Liver (tissue), 9 donors: ENCODE data around the gene CYB5D1. TPM values are rescaled to one million over a fixed set of nuclear protein-coding genes. Genes with fewer than 3 reads are reported as not detected.

Experiments used
- DNase-seq: peaks from one replicate; pipeline ENCODE4 v3.0.0-alpha.2; 2017; ENCODE audit warnings: low spot score
- H3K27ac ChIP-seq, 2 donors: one replicate each; pipeline ENCODE4 v1.7.0; 2013; ENCODE audit warnings: inconsistent platforms in 2 of 2, low read length in 2 of 2, control low read depth in 1 of 2, low read depth in 1 of 2, mild to moderate bottlenecking in 1 of 2
- H3K27me3 ChIP-seq, 4 donors: one replicate each; pipeline versions ENCODE4 v1.6.1 to v1.7.0; 2013; ENCODE audit warnings: low read length in 3 of 4, inconsistent platforms in 1 of 4, mild to moderate bottlenecking in 1 of 4, moderate library complexity in 1 of 4; ENCODE audit not compliant: control insufficient read depth in 4 of 4, insufficient read depth in 4 of 4
- H3K36me3 ChIP-seq, 4 donors: one replicate each; pipeline versions ENCODE4 v1.6.1 to v1.7.0; 2013; ENCODE audit warnings: low read length in 3 of 4, mild to moderate bottlenecking in 3 of 4, low read depth in 1 of 4, moderate library complexity in 1 of 4; ENCODE audit not compliant: control insufficient read depth in 4 of 4, insufficient read depth in 3 of 4
- H3K4me1 ChIP-seq, 4 donors: one replicate each; pipeline versions ENCODE4 v1.6.1 to v1.7.0; 2013; ENCODE audit warnings: low read length in 3 of 4, mild to moderate bottlenecking in 3 of 4, moderate library complexity in 1 of 4; ENCODE audit not compliant: control insufficient read depth in 4 of 4, insufficient read depth in 4 of 4
- H3K4me3 ChIP-seq, 3 donors: one replicate each; pipeline versions ENCODE4 v1.6.1 to v1.7.0; 2013; ENCODE audit warnings: low read length in 3 of 3, control low read depth in 1 of 3, low read depth in 1 of 3, mild to moderate bottlenecking in 1 of 3
- H3K9ac ChIP-seq, 2 donors: one replicate each; pipeline ENCODE4 v1.7.0; 2013; ENCODE audit warnings: low read length in 2 of 2, mild to moderate bottlenecking in 2 of 2, moderate library complexity in 2 of 2, control low read depth in 1 of 2, low read depth in 1 of 2
- H3K9me3 ChIP-seq, 4 donors: one replicate each; pipeline versions ENCODE4 v1.6.1 to v1.7.0; 2013; ENCODE audit warnings: low read length in 3 of 4; ENCODE audit not compliant: control insufficient read depth in 4 of 4
- EGR1 ChIP-seq, 2 donors: IDR thresholded peaks; 2 replicates each; pipeline ENCODE4 v1.6.1; 2016 to 2018; ENCODE audit warnings: antibody characterized with exemption in 2 of 2, low read depth in 2 of 2
- FOXA1 ChIP-seq: IDR thresholded peaks from 2 replicates; pipeline ENCODE4 v1.6.1; 2016; ENCODE audit warnings: antibody characterized with exemption
- FOXA2 ChIP-seq: IDR thresholded peaks from 2 replicates; pipeline ENCODE4 v1.6.1; 2016; ENCODE audit warnings: antibody characterized with exemption
- GABPA ChIP-seq, 2 donors: IDR thresholded peaks in 1 of 2; conservative IDR thresholded peaks in 1 of 2; 2 replicates each; pipeline ENCODE4 v1.6.1; 2016; ENCODE audit warnings: antibody characterized with exemption in 2 of 2, mild to moderate bottlenecking in 1 of 2, moderate library complexity in 1 of 2
- HNF4A ChIP-seq, 2 donors: conservative IDR thresholded peaks; 2 replicates each; pipeline ENCODE4 v1.6.1; 2016; ENCODE audit warnings: antibody characterized with exemption in 2 of 2, mild to moderate bottlenecking in 2 of 2
- HNF4G ChIP-seq: IDR thresholded peaks from 2 replicates; pipeline ENCODE4 v1.6.1; 2016; ENCODE audit warnings: antibody characterized with exemption
- NR2F2 ChIP-seq: IDR thresholded peaks from 2 replicates; pipeline ENCODE4 v1.6.1; 2016; ENCODE audit warnings: antibody characterized with exemption
- RAD21 ChIP-seq, 2 donors: IDR thresholded peaks; 2 replicates each; pipeline ENCODE4 v1.6.1; 2016; ENCODE audit warnings: antibody characterized with exemption in 2 of 2, mild to moderate bottlenecking in 2 of 2
- SP1 ChIP-seq: IDR thresholded peaks from 2 replicates; pipeline ENCODE4 v1.6.1; 2018; ENCODE audit warnings: antibody characterized with exemption, mild to moderate bottlenecking
- TAF1 ChIP-seq: conservative IDR thresholded peaks from 2 replicates; pipeline ENCODE4 v1.6.1; 2016; ENCODE audit warnings: antibody characterized with exemption, mild to moderate bottlenecking
- YY1 ChIP-seq: IDR thresholded peaks from 2 replicates; pipeline ENCODE4 v1.6.1; 2016; ENCODE audit warnings: antibody characterized with exemption, mild to moderate bottlenecking
- WGBS: extraction: QIAGEN DNeasy Blood & Tissue Kit; methylation state at CpG from one replicate; pipeline ENCODE4 v1.1.7; 2013; 5-methylcytosine and 5-hydroxymethylcytosine counted together
- polyA plus RNA-seq, 2 donors: library from polyadenylated mRNA; stranded (reverse) in 1 of 2; unstranded in 1 of 2; fragments of 200-250 nt in 1 of 2; fragments of >200 nt in 1 of 2; fragmentation: Nextera tagmentation in 1 of 2; extraction: Ambion mirVana in 1 of 2; gene quantifications; one replicate each; pipeline versions ENCODE4 v1.2.1 to v1.2.3, GENCODE V29; 2013 to 2015
- total RNA-seq, 2 donors: library from RNA; depleted of rRNA; stranded (reverse); fragments of >200 nt; gene quantifications; one replicate each; pipeline ENCODE4 v1.2.3, GENCODE V29; 2014
- TF ChIP-seq, protein P1 (sequence below): IDR thresholded peaks from 2 replicates; pipeline ENCODE4 v1.6.1; 2016; ENCODE audit warnings: antibody characterized with exemption
- TF ChIP-seq, protein P2 (sequence below): fragments of 150-350 bp; IDR thresholded peaks from 2 replicates; pipeline ENCODE4 v1.5.1; 2017; ENCODE audit warnings: improper control_type of control experiment, low read depth, low read length; ENCODE audit not compliant: missing input control
- TF ChIP-seq, protein P3 (sequence below): IDR thresholded peaks from 2 replicates; pipeline ENCODE4 v1.6.1; 2016; ENCODE audit warnings: antibody characterized with exemption
- donor health status: healthy.
- donor health status: healthy.
- donor health status: healthy.
- donor health status: healthy.
- donor health status: healthy.

CYB5D1 gene
- total and polyA plus RNA-seq, 4 donors = 2.5 to 12.0 (median 6.6) TPM

DNA sequence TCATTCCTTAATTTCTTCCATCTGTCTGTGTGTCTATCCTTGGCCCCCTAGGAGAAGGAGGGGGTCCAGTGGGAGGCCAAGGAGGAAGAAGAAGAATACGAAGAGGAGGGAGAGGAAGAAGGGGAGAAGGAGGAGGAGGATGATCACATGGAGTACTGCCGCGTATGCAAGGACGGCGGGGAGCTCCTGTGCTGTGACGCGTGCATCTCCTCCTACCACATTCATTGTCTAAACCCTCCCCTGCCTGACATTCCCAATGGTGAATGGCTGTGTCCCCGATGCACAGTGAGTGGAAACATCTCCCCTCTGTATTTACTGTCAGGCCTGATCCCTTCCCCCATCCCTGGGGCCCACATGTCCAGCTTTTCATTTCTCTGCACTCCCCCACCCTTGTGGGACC is 37.1 kb downstream of the CYB5D1 start:
- Histone ChIP-seq H3K4me1 (peaks cover 0 to 6% (median 3%) of the 10 kb centered on the region in 4 donors), H3K4me3 (no peak overlapping the region), H3K9me3 (no peaks in the 10 kb centered on the region), H3K27ac (no peak overlapping the region), H3K27me3 (no peaks in the 10 kb centered on the region), H3K9ac (no peak overlapping the region), H3K36me3 (peaks cover 0 to 16% (median 1%) of the 10 kb centered on the region in 4 donors)
- no peak for TF ChIP-seq TAF1
- TF ChIP-seq GABPA (IDR thresholded peaks at IDR 0.05 in 1 of 2, conservative IDR thresholded peaks at IDR 0.05 in 1 of 2) = no peak
- TF ChIP-seq HNF4G = no peak
- no peak for TF ChIP-seq HNF4A (conservative IDR thresholded peaks at IDR 0.05)
- TF ChIP-seq SP1 = no peak
- TF ChIP-seq EGR1 (IDR thresholded peaks at IDR 0.05; ENCODE audit: low read depth in 2 of 2) = no peak
- TF ChIP-seq, protein P1, sequence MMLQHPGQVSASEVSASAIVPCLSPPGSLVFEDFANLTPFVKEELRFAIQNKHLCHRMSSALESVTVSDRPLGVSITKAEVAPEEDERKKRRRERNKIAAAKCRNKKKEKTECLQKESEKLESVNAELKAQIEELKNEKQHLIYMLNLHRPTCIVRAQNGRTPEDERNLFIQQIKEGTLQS = no peak
- TF ChIP-seq RAD21 (IDR thresholded peaks at IDR 0.05) = no peak
- no peak for TF ChIP-seq FOXA1
- no peak for TF ChIP-seq FOXA2
- DNase-seq = peak; percentile 13
- 96% methylated on average over 8 of the region's 8 CpGs for WGBS

DNA sequence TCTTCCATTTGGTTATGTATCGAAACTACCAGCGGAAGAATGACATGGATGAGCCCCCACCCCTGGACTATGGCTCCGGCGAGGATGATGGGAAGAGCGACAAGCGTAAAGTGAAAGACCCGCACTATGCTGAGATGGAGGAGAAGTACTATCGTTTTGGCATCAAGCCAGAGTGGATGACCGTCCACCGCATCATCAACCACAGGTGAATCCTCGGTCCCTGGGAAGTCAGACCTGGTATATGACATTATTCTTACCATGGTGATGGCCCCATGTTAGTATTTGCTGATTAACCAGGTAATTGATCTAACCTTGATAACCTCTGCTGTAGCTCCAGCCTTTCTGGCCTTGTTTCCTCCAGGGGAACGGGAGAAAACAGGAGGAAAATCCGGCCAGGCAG is 39.3 kb downstream of the CYB5D1 start:
- Histone ChIP-seq H3K4me1 (peaks cover 0 to 5% (median 2%) of the 10 kb centered on the region in 4 donors), H3K9ac (no peak overlapping the region), H3K9me3 (no peaks in the 10 kb centered on the region), H3K27ac (no peak overlapping the region), H3K36me3 (peaks cover 0 to 21% (median 1%) of the 10 kb centered on the region in 4 donors), H3K27me3 (no peaks in the 10 kb centered on the region), H3K4me3 (no peak overlapping the region)
- DNase-seq = no peak
- 77% methylated on average over 13 of the region's 13 CpGs for WGBS
- no peak for TF ChIP-seq RAD21 (IDR thresholded peaks at IDR 0.05)

DNA sequence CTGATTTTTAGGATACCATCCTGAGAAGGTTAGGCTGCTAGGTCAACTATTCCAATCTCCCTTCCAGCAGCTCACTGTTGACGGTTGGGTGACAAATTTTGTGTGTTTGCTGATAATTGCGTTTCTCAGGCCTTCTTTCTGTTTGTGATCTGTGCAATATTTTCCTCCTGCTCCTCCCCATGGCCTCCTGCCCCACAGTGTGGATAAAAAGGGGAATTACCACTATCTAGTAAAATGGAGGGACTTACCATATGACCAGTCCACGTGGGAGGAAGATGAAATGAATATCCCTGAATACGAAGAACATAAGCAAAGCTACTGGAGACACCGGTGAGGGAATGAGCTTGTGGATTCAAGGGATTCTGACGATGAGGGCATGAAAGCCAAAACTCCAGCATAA is 40.0 kb downstream of the CYB5D1 start:
- Histone ChIP-seq H3K27me3 (no peaks in the 10 kb centered on the region), H3K36me3 (peaks cover 0 to 21% (median 1%) of the 10 kb centered on the region in 4 donors), H3K9ac (no peak overlapping the region), H3K9me3 (no peaks in the 10 kb centered on the region), H3K4me1 (peaks cover 0 to 5% (median 2%) of the 10 kb centered on the region in 4 donors), H3K27ac (no peak overlapping the region), H3K4me3 (no peak overlapping the region)
- DNase-seq = no peak
- 26% methylated on average over 6 of the region's 6 CpGs for WGBS
- TF ChIP-seq FOXA2 (no peak), RAD21 (IDR thresholded peaks at IDR 0.05) (peak; percentile 100), NR2F2 (no peak), YY1 (peak; percentile 79)
- TF ChIP-seq, protein P2, sequence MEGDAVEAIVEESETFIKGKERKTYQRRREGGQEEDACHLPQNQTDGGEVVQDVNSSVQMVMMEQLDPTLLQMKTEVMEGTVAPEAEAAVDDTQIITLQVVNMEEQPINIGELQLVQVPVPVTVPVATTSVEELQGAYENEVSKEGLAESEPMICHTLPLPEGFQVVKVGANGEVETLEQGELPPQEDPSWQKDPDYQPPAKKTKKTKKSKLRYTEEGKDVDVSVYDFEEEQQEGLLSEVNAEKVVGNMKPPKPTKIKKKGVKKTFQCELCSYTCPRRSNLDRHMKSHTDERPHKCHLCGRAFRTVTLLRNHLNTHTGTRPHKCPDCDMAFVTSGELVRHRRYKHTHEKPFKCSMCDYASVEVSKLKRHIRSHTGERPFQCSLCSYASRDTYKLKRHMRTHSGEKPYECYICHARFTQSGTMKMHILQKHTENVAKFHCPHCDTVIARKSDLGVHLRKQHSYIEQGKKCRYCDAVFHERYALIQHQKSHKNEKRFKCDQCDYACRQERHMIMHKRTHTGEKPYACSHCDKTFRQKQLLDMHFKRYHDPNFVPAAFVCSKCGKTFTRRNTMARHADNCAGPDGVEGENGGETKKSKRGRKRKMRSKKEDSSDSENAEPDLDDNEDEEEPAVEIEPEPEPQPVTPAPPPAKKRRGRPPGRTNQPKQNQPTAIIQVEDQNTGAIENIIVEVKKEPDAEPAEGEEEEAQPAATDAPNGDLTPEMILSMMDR = peak; percentile 94
- TF ChIP-seq, protein P1 = no peak
- TF ChIP-seq, protein P3, sequence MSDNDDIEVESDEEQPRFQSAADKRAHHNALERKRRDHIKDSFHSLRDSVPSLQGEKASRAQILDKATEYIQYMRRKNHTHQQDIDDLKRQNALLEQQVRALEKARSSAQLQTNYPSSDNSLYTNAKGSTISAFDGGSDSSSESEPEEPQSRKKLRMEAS = peak; percentile 16
